Measurements from ENCODE around the gene TNFAIP8L2. TPM values are rescaled to one million over a fixed set of nuclear protein-coding genes. Genes with fewer than 3 reads are reported as not detected.

Gene TNFAIP8L2
- total RNA-seq, 1 experiment from 2014 or later: not detected

- no peak overlapping the region for H2BK12ac ChIP-seq (ENCODE audit: insufficient read length, low read depth, low read length)
- peak overlapping the region; percentile 90 for H3K4me2 ChIP-seq (ENCODE audit: insufficient read depth, insufficient read length, low read length)
- no peaks in the 10 kb centered on the region for H3K9me3 ChIP-seq (ENCODE audit: control insufficient read depth, low read depth, low read length)
- no peaks in the 10 kb centered on the region; the same call in 1 of the 2 replicates for H3K27me3 ChIP-seq (ENCODE audit: insufficient read depth, low read length)
- H2BK120ac ChIP-seq (ENCODE audit: low read depth, low read length, poor library complexity, severe bottlenecking): no peak overlapping the region
- no peak overlapping the region for H3T11ph ChIP-seq (ENCODE audit: low read length)
- no peak overlapping the region for H3K14ac ChIP-seq (ENCODE audit: insufficient read depth, low read length)
- no peak overlapping the region for H3K9ac ChIP-seq (ENCODE audit: extremely low read depth, insufficient read length, low read length)
- peaks cover 34 to 43% of the 10 kb centered on the region in 2 experiments for H3K4me1 Mint-ChIP-seq
- no peak overlapping the region for H2AK5ac ChIP-seq (ENCODE audit: insufficient read length, low read length)
- no peak overlapping the region for H3K27ac ChIP-seq (ENCODE audit: insufficient read length, low read depth, low read length)
- peaks cover 5 to 10% (median 8%) of the 10 kb centered on the region in 3 experiments; a peak in 4 of 7 replicates for H3K36me3 Mint-ChIP-seq (ENCODE audit: insufficient read depth in 1 of 3, low read depth in 3 of 3)
- peaks cover 24% of the 10 kb centered on the region for H3K23me2 ChIP-seq (ENCODE audit: insufficient read length, low read depth, low read length, poor library complexity, severe bottlenecking)
- no peak for DNase-seq
- H3K4me3 Mint-ChIP-seq: 0 out of 5 replicates have a peak overlapping the region, but pooled peaks of 1 of the 2 experiments have one; percentile 24
- H3K27me3 Mint-ChIP-seq (ENCODE audit: low read depth): peaks cover 26% of the 10 kb centered on the region
- no peak overlapping the region for H4K91ac ChIP-seq (ENCODE audit: insufficient read length, low read depth, low read length)
- H3K4me1 ChIP-seq (ENCODE audit: insufficient read depth, low read length): peaks cover 22% of the 10 kb centered on the region; the same call in 1 of the 2 replicates
- no peaks in the 10 kb centered on the region for H3K79me2 ChIP-seq (ENCODE audit: insufficient read depth, low read length)
- H3K27ac Mint-ChIP-seq: no peak overlapping the region
- peaks cover 4% of the 10 kb centered on the region for H4K20me1 ChIP-seq (ENCODE audit: control insufficient read depth, insufficient read depth, insufficient read length)
- no peak overlapping the region for H3K4ac ChIP-seq (ENCODE audit: low read depth, low read length)
- no peak overlapping the region for H3K18ac ChIP-seq (ENCODE audit: insufficient read length, low read depth, low read length)
- no peak overlapping the region for H4K5ac ChIP-seq (ENCODE audit: insufficient read length, low read depth, low read length)
- H3K56ac ChIP-seq (ENCODE audit: insufficient read length, low read depth, low read length): no peak overlapping the region
- H2BK20ac ChIP-seq (ENCODE audit: low read depth, low read length, poor library complexity, severe bottlenecking): no peak overlapping the region
- H3K23ac ChIP-seq (ENCODE audit: insufficient read length, low read depth, low read length): no peak overlapping the region
- no peak overlapping the region for H2BK5ac ChIP-seq (ENCODE audit: insufficient read length, low read length)
- TF ChIP-seq CTCF (conservative IDR thresholded peaks at IDR 0.05): no peak
- H3K9me3 Mint-ChIP-seq: no peaks in the 10 kb centered on the region
- H3K79me1 ChIP-seq (ENCODE audit: insufficient read depth, low read depth, low read length, poor library complexity, severe bottlenecking): no peaks in the 10 kb centered on the region
- H4K8ac ChIP-seq (replicated peaks; ENCODE audit: insufficient read length, low read depth, low read length): no peak overlapping the region
- H2BK15ac ChIP-seq (ENCODE audit: low read depth, low read length): no peak overlapping the region; the same call in 1 of the 2 replicates
- WGBS (ENCODE audit: extremely low coverage, insufficient read length, low lambda C conversion rate): no CpG with 5 or more reads among the region's 7 CpGs
- H2AFZ ChIP-seq (ENCODE audit: low read length): no peak overlapping the region
Measured at GRCh38 chr1:151143057-151143435, 13.4 kb upstream of the TNFAIP8L2 start.
